Activated T-helper 1 cell treated with anti-CD3 and anti-CD28 coated beads, Interleukin-2, amount 50 U/mL, for 16 hours (primary cell): ENCODE data around the gene BDNF.
"Not testable (repeated sequence)": the region's sequence is repeated elsewhere in the genome, so short reads cannot be mapped to it uniquely, and the experiment has no call there.

ENCODE experiments used
- DNase-seq, 2 donors: peaks; one replicate each; pipeline ENCODE4 v3.0.0-alpha.2; 2020; ENCODE audit warnings: low read depth in 1 of 2, low spot score in 1 of 2

BDNF gene

GRCh38 chr11:27700351-27701301, at the start of gene BDNF:
TSS of gene BDNF (minus strand) at chr11:27700455. CDS start at chr11:27658564, 41,891 bp downstream.
- no peak for DNase-seq

GRCh38 chr11:27740362-27741013, 40.2 kb upstream of the BDNF start:
- no peak for DNase-seq

GRCh38 chr11:27735281-27735680, 35.0 kb upstream of the BDNF start:
- no peak for DNase-seq

GRCh38 chr11:27731803-27732202, 31.5 kb upstream of the BDNF start:
- DNase-seq: not testable (repeated sequence)

GRCh38 chr11:27726981-27727380, 26.7 kb upstream of the BDNF start:
- no peak for DNase-seq

- DNase-seq: no peak
These were observed 23.4 kb upstream of the BDNF start for GRCh38 chr11:27723687-27724086.

- DNase-seq: no peak
These were observed 22.7 kb upstream of the BDNF start for GRCh38 chr11:27722953-27723344.

- DNase-seq: no peak
These were observed 22.1 kb upstream of the BDNF start for GRCh38 chr11:27722117-27722952.

- DNase-seq: no peak
These were observed 21.2 kb upstream of the BDNF start for GRCh38 chr11:27721264-27722116.

- no peak for DNase-seq
These were observed 20.1 kb upstream of the BDNF start for GRCh38 chr11:27720277-27720830.

- no peak for DNase-seq
These were observed 19.3 kb upstream of the BDNF start for GRCh38 chr11:27719546-27719925.

- no peak for DNase-seq
These were observed 18.7 kb upstream of the BDNF start for GRCh38 chr11:27718863-27719545.

- DNase-seq: no peak
These were observed 18.1 kb upstream of the BDNF start for GRCh38 chr11:27718346-27718862.

GRCh38 chr11:27717801-27718229, 17.6 kb upstream of the BDNF start:
- no peak for DNase-seq

GRCh38 chr11:27717377-27717776, 17.1 kb upstream of the BDNF start:
- DNase-seq: no peak

- no peak for DNase-seq
These were observed 16.6 kb upstream of the BDNF start for GRCh38 chr11:27716835-27717234.

- DNase-seq: no peak
These were observed 16.0 kb upstream of the BDNF start for GRCh38 chr11:27716216-27716615.

- DNase-seq: no peak
These were observed 11.5 kb upstream of the BDNF start for GRCh38 chr11:27711725-27712124.

- no peak for DNase-seq
These were observed 10.3 kb upstream of the BDNF start for GRCh38 chr11:27710536-27710935.
